Metanephros (tissue), 1 donor: ENCODE measurements around the gene DEPDC1B. TPM values are rescaled to one million over a fixed set of nuclear protein-coding genes. Genes with fewer than 3 reads are reported as not detected.

Source experiments
- total RNA-seq: library from RNA; depleted of rRNA; stranded (reverse); fragments of >200 nt; gene quantifications from one replicate; pipeline ENCODE4 v1.2.3, GENCODE V29; 2014

Gene DEPDC1B
- total RNA-seq, result 21.2 TPM

DNA sequence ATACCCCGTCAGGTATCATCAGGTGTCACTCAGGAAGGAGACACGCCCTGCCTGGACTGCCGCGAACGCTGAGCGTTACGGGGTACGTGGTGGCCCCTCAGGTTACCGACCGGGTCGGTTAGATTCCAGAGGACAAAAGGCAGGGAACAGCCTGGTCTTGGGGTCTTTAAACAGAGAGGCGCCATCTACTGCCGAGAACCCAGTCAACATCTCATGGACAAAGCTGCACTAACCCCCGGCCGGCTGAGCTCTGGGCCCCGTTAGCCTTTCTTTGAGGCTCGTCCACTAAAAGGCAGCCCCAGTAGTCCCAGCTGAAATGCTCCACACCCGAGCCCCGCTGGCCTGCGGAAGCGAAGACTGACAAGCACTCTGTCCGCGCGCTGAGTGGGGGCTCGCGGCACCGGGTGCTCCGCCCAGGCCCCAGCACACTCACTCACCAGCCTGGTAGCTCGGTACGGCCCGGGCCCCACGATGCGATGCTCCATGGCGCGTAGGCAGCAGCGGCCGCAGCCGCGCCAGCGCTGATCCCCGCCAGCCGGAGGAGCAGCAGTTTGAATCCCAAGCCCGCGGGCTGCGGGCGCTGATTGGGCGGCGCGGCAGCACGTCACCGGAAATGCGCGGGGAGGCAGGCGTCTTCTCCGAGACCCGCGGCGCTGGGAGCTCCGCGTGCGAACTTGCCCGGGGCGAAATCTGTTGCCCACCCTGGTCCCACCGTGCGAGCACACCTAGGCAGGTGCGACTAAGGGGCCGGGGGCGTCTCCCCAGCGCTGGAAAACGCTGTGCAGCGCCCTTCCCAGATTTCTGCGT, at the start of gene DEPDC1B:
Gene DEPDC1B, minus strand, starts transcription at position 558 of the 807 bp plus-strand sequence. Its CDS starts 73 bp downstream, at position 485.

Other genes starting within 250 kb of the DEPDC1B start
- 18.4 TPM for gene ELOVL7, start 144.1 kb upstream of the DEPDC1B start, total RNA-seq
- gene ERCC8, start 244.9 kb upstream of the DEPDC1B start, total RNA-seq, result 19.9 TPM
- gene NDUFAF2, start 245.0 kb upstream of the DEPDC1B start, total RNA-seq, result 10.2 TPM